Dendritic cell treated with granulocyte-macrophage colony-stimulating factor and Interleukin-4, amounts not matched to agents 40 ng/mL and 50 ng/mL, for 4 days (primary cell): ENCODE data around the gene LRRC7.

ENCODE experiments used
- H3K27ac Mint-ChIP-seq: one replicate; pipeline ENCODE4 v1.8.0; 2022; ENCODE audit warnings: mild to moderate bottlenecking, mixed read lengths
- H3K27me3 Mint-ChIP-seq: one replicate; pipeline ENCODE4 v1.8.0; 2022; ENCODE audit warnings: mild to moderate bottlenecking, mixed read lengths
- H3K36me3 Mint-ChIP-seq: one replicate; pipeline ENCODE4 v1.8.0; 2022; ENCODE audit warnings: low read depth, mixed read lengths
- H3K4me1 Mint-ChIP-seq: one replicate; pipeline ENCODE4 v1.8.0; 2022; ENCODE audit warnings: low read depth, mixed read lengths
- H3K4me3 Mint-ChIP-seq: one replicate; pipeline ENCODE4 v1.8.0; 2022; ENCODE audit warnings: mild to moderate bottlenecking, moderate library complexity, mixed read lengths
- H3K9me3 Mint-ChIP-seq: one replicate; pipeline ENCODE4 v1.8.0; 2022; ENCODE audit warnings: mixed read lengths
- intact Hi-C: fragments of 100-400 bp; cut with micrococcal nuclease; formaldehyde crosslinking; loops from one replicate; pipeline ENCODE4 v1.15.0; 2022

LRRC7 gene

GRCh38 chr1:69738458-69739250 lies 170.9 kb downstream of the LRRC7 start:
- Mint-ChIP-seq H3K36me3 (no peaks in the 10 kb centered on the region), H3K27ac (no peak overlapping the region), H3K27me3 (no peaks in the 10 kb centered on the region), H3K9me3 (no peaks in the 10 kb centered on the region), H3K4me1 (no peaks in the 10 kb centered on the region), H3K4me3 (no peak overlapping the region)
- intact Hi-C loops: loop anchor here (5.0 to 10.0 kb wide), 3 partner anchors 1136 to 1971 kb away; no protein-coding TSS in a partner anchor

GRCh38 chr1:69739251-69739605 lies 171.5 kb downstream of the LRRC7 start:
- H3K27ac Mint-ChIP-seq: no peak overlapping the region
- no peaks in the 10 kb centered on the region for H3K9me3 Mint-ChIP-seq
- no peaks in the 10 kb centered on the region for H3K36me3 Mint-ChIP-seq
- H3K27me3 Mint-ChIP-seq: no peaks in the 10 kb centered on the region
- intact Hi-C loops: loop anchor here (5.0 to 10.0 kb wide), 3 partner anchors 1137 to 1972 kb away; no protein-coding TSS in a partner anchor
- H3K4me3 Mint-ChIP-seq: no peak overlapping the region
- H3K4me1 Mint-ChIP-seq: no peaks in the 10 kb centered on the region

- Mint-ChIP-seq H3K4me1 (no peaks in the 10 kb centered on the region), H3K27ac (no peak overlapping the region), H3K9me3 (no peaks in the 10 kb centered on the region), H3K27me3 (no peaks in the 10 kb centered on the region), H3K4me3 (no peak overlapping the region), H3K36me3 (no peaks in the 10 kb centered on the region)
- intact Hi-C loops: no loop called here
Measured at GRCh38 chr1:69743146-69743545, 175.4 kb downstream of the LRRC7 start.

- H3K4me3 Mint-ChIP-seq: no peak overlapping the region
- no peak overlapping the region for H3K27ac Mint-ChIP-seq
- H3K27me3 Mint-ChIP-seq: no peaks in the 10 kb centered on the region
Measured at GRCh38 chr1:69744381-69744780, 176.7 kb downstream of the LRRC7 start.

GRCh38 chr1:69747207-69747606 lies 179.5 kb downstream of the LRRC7 start:
- Mint-ChIP-seq H3K9me3 (no peaks in the 10 kb centered on the region), H3K27ac (no peak overlapping the region), H3K4me3 (no peak overlapping the region), H3K27me3 (no peaks in the 10 kb centered on the region), H3K36me3 (no peaks in the 10 kb centered on the region), H3K4me1 (no peaks in the 10 kb centered on the region)
- intact Hi-C loops: no loop called here

More at GRCh38 chr1:69744381-69744780, 176.7 kb downstream of the LRRC7 start:
- H3K9me3 Mint-ChIP-seq: no peaks in the 10 kb centered on the region
- intact Hi-C loops: no loop called here
- H3K4me1 Mint-ChIP-seq: no peaks in the 10 kb centered on the region
- no peaks in the 10 kb centered on the region for H3K36me3 Mint-ChIP-seq

- Mint-ChIP-seq H3K4me1 (no peaks in the 10 kb centered on the region), H3K27ac (no peak overlapping the region), H3K27me3 (no peaks in the 10 kb centered on the region), H3K36me3 (no peaks in the 10 kb centered on the region), H3K9me3 (no peaks in the 10 kb centered on the region), H3K4me3 (no peak overlapping the region)
- intact Hi-C loops: no loop called here
Measured at GRCh38 chr1:69750638-69751037, 182.9 kb downstream of the LRRC7 start.

- Mint-ChIP-seq H3K27me3 (no peaks in the 10 kb centered on the region), H3K9me3 (no peaks in the 10 kb centered on the region), H3K4me1 (no peaks in the 10 kb centered on the region), H3K36me3 (no peaks in the 10 kb centered on the region), H3K4me3 (no peak overlapping the region), H3K27ac (no peak overlapping the region)
- intact Hi-C loops: no loop called here
Measured at GRCh38 chr1:69752831-69753230, 185.1 kb downstream of the LRRC7 start.

- Mint-ChIP-seq H3K36me3 (no peaks in the 10 kb centered on the region), H3K9me3 (no peaks in the 10 kb centered on the region), H3K27ac (no peak overlapping the region), H3K4me1 (no peaks in the 10 kb centered on the region), H3K27me3 (no peaks in the 10 kb centered on the region), H3K4me3 (no peak overlapping the region)
- intact Hi-C loops: no loop called here
Measured at GRCh38 chr1:69754521-69754920, 186.8 kb downstream of the LRRC7 start.

GRCh38 chr1:69755647-69756046 lies 187.9 kb downstream of the LRRC7 start:
- Mint-ChIP-seq H3K36me3 (no peaks in the 10 kb centered on the region), H3K4me3 (no peak overlapping the region), H3K27ac (no peak overlapping the region), H3K4me1 (no peaks in the 10 kb centered on the region), H3K9me3 (no peaks in the 10 kb centered on the region), H3K27me3 (no peaks in the 10 kb centered on the region)
- intact Hi-C loops: no loop called here

- Mint-ChIP-seq H3K4me3 (no peak overlapping the region), H3K36me3 (no peaks in the 10 kb centered on the region), H3K4me1 (no peaks in the 10 kb centered on the region), H3K27ac (no peak overlapping the region), H3K27me3 (no peaks in the 10 kb centered on the region), H3K9me3 (no peaks in the 10 kb centered on the region)
- intact Hi-C loops: no loop called here
Measured at GRCh38 chr1:69765951-69766350, 198.2 kb downstream of the LRRC7 start.

GRCh38 chr1:69766431-69767180 lies 198.9 kb downstream of the LRRC7 start:
- H3K27ac Mint-ChIP-seq: no peak overlapping the region
- H3K27me3 Mint-ChIP-seq: no peaks in the 10 kb centered on the region
- no peaks in the 10 kb centered on the region for H3K4me1 Mint-ChIP-seq
- no peaks in the 10 kb centered on the region for H3K36me3 Mint-ChIP-seq
- H3K4me3 Mint-ChIP-seq: no peak overlapping the region
- intact Hi-C loops: no loop called here
- H3K9me3 Mint-ChIP-seq: no peaks in the 10 kb centered on the region

- H3K27ac Mint-ChIP-seq: no peak overlapping the region
Measured at GRCh38 chr1:69776555-69776954, 208.8 kb downstream of the LRRC7 start.

GRCh38 chr1:69777423-69777822 lies 209.7 kb downstream of the LRRC7 start:
- H3K36me3 Mint-ChIP-seq: no peaks in the 10 kb centered on the region
- no peaks in the 10 kb centered on the region for H3K9me3 Mint-ChIP-seq
- H3K4me1 Mint-ChIP-seq: no peaks in the 10 kb centered on the region
- no peak overlapping the region for H3K27ac Mint-ChIP-seq
- H3K27me3 Mint-ChIP-seq: no peaks in the 10 kb centered on the region
- intact Hi-C loops: no loop called here
- H3K4me3 Mint-ChIP-seq: no peak overlapping the region

More at GRCh38 chr1:69776555-69776954, 208.8 kb downstream of the LRRC7 start:
- H3K27me3 Mint-ChIP-seq: no peaks in the 10 kb centered on the region
- H3K4me3 Mint-ChIP-seq: no peak overlapping the region
- H3K9me3 Mint-ChIP-seq: no peaks in the 10 kb centered on the region
- H3K4me1 Mint-ChIP-seq: no peaks in the 10 kb centered on the region
- H3K36me3 Mint-ChIP-seq: no peaks in the 10 kb centered on the region
- intact Hi-C loops: no loop called here

- Mint-ChIP-seq H3K4me3 (no peak overlapping the region), H3K36me3 (no peaks in the 10 kb centered on the region), H3K27ac (no peak overlapping the region), H3K4me1 (no peaks in the 10 kb centered on the region), H3K27me3 (no peaks in the 10 kb centered on the region), H3K9me3 (no peaks in the 10 kb centered on the region)
- intact Hi-C loops: no loop called here
Measured at GRCh38 chr1:69777971-69778370, 210.2 kb downstream of the LRRC7 start.
